Measurements from ENCODE around the gene SLC7A9.
"Not testable (repeated sequence)": the region's sequence is repeated elsewhere in the genome, so short reads cannot be mapped to it uniquely, and the experiment has no call there.

The SLC7A9 gene

GRCh38 chr19:32863301-32863700, 6.3 kb downstream of the SLC7A9 start:
- no peak for DNase-seq

DNA sequence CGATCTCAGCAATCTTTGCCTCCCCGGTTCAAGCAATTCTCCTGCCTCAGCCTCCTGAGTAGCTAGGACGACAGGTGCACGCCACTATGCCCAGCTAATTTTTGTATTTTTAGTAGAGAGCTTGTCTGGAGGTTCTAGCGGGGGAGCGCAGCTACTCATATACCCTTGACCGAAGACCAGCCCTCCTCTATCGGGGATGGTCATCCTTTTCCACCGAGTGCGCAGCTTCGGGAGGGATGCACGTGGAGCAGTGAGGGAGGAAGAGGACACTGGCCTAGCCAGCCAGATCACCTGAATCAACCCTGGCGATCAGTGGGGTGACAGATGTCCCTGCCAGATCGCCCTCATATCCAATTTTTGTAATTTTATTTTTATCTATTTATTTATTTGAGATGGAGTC, 6.8 kb downstream of the SLC7A9 start:
- DNase-seq, result no peak

DNA sequence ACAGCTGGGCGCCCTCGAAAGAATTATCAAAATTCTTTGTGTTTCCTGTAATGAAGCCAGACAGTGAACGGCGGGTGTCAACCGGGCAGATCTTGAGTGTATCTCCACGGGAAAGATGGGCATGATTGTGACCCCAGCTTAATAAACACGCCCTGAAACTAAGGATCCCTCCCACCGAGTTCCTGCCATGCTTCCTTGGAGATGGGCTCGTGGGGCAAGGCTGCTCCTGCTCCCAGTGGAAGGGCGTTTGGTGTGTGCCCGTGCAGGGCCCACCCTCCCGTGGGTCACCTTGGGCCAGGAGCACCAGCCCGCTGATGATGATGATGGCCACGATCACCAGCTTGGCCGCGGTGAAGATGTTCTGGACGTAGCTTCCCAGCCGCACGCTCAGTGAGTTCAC, 7.4 kb downstream of the SLC7A9 start:
- no peak for DNase-seq

GRCh38 chr19:32861596-32861995, 8.0 kb downstream of the SLC7A9 start:
- no peak for DNase-seq

- DNase-seq, result no peak
Observed at GRCh38 chr19:32859591-32859990, 10.0 kb downstream of the SLC7A9 start.

DNA sequence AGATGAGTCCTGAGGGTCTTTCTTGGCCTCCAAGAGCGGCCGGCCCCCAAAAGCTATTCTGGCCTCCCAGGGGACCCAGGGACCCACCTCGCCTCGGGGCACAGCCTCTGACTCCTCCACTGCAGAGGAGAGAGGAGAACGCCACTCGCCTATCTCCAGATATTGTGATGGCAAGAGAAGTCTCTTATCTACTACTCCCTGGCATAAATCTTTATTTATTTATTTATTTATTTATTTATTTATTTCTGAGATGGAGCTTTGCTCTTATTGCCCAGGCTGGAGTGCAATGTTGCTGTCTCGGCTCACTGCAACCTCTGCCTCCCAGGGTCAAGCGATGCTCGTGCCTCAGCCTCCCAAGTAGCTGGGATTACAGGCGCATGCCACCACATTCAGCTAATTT, 11.0 kb downstream of the SLC7A9 start:
- no peak for DNase-seq

- DNase-seq, result no peak
Observed at GRCh38 chr19:32858155-32858554, 11.4 kb downstream of the SLC7A9 start.

DNA sequence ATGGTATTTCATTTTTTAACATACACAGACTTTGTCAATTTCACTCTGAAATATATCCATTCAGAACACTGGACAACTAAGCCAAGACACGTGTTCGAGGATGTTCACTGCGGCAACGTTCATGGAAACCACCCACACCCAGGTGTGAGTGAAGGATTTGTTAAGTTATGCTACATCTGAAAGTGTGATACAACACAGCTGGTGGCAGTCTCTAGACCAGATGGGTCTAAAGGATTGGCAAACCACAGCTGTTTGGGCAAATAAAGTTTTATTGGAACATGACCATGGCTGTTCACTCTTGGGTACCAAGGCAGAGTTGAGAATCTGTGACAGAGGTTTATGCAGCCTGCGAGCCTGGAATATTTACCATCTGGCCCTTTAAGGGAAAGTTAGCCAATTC, 12.0 kb downstream of the SLC7A9 start:
- DNase-seq, result no peak

DNA sequence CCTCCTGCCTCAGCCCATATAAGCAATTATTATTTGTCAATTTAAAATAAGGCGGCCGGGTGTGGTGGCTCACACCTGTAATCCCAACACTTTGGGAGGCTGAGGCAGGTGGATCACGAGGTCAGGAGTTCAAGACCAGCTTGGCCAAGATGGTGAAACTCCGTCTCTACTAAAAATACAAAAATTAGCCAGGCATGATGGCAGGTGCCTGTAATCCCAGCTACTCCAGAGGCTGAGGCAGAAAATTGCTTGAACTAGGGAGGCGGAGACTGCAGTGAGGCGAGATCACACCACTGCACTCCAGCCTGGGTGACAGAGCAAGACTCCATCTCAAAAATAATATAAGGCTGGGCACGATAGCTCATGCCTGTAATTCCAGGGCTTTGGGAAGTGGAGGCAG, 12.7 kb downstream of the SLC7A9 start:
- DNase-seq, result not testable (repeated sequence)

DNA sequence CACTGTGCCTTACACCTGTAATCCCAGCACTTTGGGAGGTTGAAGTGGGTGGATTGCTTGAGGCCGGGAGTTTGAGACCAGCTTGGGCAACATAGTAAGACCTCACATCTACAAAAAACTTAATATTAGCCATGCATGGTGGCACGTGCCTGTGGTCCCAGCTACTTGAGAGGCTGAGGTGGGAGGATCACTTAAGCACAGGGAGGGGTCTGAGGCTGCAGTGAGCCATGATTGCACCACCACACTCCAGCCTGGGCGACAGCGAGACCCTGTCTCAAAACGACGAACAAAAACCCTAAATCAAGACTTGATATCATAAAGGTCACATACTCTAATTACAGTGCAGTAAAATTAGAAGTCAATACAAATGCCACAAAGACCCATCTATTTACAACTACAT, 17.4 kb downstream of the SLC7A9 start:
- DNase-seq, result no peak

GRCh38 chr19:32848035-32848434, 21.5 kb downstream of the SLC7A9 start:
- not testable (repeated sequence) for DNase-seq

GRCh38 chr19:32843716-32844245, 25.8 kb downstream of the SLC7A9 start:
- DNase-seq, result no peak

DNA sequence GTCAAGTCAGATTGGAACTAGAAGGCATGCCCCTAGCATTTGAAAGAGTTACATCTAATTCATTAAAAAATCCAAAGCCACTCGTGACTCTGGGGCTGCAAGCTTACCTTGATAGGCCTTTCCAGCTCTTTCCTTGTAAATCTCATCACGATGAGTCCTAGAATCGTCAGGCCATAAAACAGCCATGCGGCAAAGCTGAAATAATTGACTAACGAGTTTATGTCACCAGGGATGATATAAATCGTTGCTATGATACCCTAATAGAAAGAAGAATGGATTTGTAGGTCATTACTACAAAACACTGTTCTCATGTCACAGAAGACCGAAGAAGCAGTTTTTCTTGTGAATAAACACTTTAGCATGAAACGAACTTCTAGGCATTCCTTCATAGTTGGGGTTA, 27.5 kb downstream of the SLC7A9 start:
- DNase-seq, result no peak

- no peak for DNase-seq
Observed at GRCh38 chr19:32837531-32837930, 32.0 kb downstream of the SLC7A9 start.

GRCh38 chr19:32833388-32833787, 36.2 kb downstream of the SLC7A9 start:
- DNase-seq, result not testable (repeated sequence)

GRCh38 chr19:32832825-32833224, 36.7 kb downstream of the SLC7A9 start:
- DNase-seq, result not testable (repeated sequence)

DNA sequence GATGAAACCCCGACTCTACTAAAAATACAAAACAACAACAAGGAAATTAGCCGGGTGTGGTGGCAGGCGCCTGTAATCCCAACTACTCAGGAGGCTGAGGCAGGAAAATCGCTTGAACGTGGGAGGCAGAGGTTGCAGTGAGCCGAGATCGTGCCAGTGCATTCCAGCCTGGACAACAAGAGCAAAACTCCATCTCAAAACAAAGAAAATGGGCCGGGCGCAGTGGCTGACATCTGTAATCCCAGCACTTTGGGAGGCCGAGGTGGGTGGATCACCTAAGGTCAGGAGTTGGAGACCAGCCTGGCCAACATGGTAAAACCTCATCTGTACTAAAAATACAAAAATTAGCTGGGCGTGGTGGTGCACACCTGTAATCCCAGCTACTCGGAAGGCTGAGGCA, 37.5 kb downstream of the SLC7A9 start:
- not testable (repeated sequence) for DNase-seq

DNA sequence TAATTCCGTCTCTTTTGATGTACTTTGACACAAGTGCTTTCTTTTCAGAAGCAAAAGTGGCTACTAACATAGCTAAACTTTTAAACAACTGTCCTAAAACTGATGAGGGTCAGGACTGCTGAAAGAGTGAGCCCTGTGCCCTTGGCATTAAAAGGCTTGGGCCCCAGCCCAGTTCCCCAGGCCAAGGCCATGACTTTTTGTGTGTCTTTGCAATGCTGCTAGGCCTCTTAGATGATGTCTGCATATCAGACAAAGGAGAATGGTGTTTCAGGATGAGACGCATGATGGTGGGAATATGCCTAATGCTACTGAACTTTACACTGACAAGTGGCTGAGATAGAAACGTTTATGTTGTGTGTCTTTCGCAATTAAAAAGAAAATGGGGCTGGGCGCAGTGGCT, 38.0 kb downstream of the SLC7A9 start:
- no peak for DNase-seq

DNA sequence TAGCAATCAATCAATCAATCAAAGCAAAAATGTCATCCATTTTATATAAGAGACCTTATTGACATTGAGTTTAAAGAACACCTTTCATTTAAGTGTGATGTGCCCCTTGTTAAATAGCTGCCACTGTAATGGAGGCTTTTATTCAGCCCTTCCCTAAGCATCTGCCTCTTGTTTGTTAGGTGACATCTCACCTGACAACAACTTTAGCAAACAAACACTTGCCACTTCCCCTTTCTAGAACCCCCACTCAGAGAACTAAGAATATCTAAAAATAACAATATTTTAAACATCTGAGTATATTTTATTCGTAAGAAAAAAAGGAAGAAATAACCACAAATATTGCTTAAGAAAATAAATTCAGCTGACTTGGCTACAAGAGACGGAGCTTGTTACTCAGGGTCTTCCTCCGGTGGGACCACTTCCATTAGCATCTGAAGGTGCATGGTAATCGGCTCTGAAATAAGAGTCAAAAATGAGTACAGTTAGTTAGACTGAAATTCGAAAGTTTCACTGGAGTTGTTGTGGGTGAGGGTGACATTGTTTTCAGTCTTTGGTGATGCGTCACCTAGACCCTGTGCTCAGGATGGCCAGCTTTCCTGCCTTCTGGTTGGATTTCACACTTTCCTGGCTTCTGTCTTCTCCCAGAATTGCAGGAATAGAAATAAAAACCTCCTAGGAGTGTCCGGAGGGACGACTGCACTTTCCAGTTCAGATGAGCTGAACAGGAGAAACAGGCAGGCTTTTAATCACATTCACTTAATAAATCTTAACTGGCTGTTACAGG, 39.1 kb downstream of the SLC7A9 start:
- DNase-seq, result no peak

GRCh38 chr19:32829345-32829896, 40.1 kb downstream of the SLC7A9 start:
- peak; percentile 19 for DNase-seq

GRCh38 chr19:32828643-32829344, 40.8 kb downstream of the SLC7A9 start:
- DNase-seq, result no peak

DNA sequence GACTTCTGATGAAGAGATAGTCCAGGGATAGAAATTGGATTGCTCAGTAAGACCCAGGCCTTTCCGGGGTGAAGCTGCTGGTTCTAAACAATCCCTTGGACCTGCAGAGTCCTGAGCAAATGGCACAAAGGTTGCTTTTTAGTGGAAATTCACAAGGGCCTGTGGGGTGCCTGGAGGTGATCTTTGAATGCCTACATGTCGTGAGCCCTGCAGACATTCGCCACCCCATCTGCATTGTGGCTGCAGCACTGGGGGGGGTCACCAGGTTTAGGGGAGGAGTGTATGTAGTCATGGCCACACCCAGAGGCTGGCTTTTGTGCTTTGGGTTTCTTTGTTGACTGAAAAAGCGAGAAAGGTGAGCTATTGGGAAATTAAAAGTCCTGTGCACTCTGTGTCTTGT, 41.4 kb downstream of the SLC7A9 start:
- no peak for DNase-seq

DNA sequence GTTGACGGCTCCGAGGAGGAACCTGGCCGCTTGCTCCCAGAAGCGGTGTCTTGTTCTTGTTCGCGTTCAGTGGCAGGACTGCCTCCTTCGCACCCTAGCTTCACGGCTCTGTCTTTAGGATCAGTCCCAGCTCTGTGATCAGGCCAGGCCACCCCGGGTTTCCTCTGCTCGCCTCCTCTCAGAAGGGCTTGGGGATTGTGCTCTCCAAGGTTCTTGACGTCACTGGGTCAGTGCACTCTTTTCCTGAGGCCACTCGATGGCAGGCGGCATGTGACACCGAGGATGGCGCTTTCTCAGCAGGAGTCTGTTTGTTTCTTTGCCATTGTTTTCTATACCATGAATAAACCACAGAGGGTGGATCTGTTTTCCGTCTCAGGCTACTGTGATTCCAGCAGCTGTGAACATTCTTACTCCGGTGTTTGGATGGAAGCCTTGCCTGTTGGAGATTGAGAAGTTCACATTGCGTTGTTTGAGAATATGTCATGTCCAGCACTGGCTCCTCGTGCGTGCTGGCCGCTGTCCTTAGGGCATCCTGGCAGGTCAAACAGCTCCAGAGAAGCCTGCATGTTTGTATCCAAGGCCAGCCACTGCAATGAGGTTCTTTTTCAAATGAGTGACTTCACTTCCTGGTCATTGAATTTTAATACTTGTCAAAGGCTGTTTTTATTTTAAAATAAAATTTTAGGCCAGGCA, 44.5 kb downstream of the SLC7A9 start:
- no peak for DNase-seq

All from stimulated activated CD4-positive, alpha-beta T cell treated with anti-CD3 and anti-CD28 coated beads, Interleukin-1b, Interleukin-23, amount 100 ng/mL, for 48 hours (primary cell).